Measurements from ENCODE around the gene STAT4.
A peak's percentile ranks its signal among the peaks of the same experiment; 100 is the strongest.

Gene STAT4

GRCh38 chr2:191150600-191151330 is at the start of gene STAT4 (continued):
- TF ChIP-seq ZBTB49 (tag by site-specific recombination; IDR thresholded peaks at IDR 0.05; ENCODE audit: low read depth) (no peak), PRDM10 (tag by site-specific recombination; IDR thresholded peaks at IDR 0.05) (peak; percentile 65; the same call in 1 of the 2 replicates), ZNF707 (tag by site-specific recombination; IDR thresholded peaks at IDR 0.05) (no peak), ZBTB21 (tag by site-specific recombination; IDR thresholded peaks at IDR 0.05) (0 out of 2 replicates have a peak, but pooled peaks have one; percentile 12), ZNF629 (tag by site-specific recombination; IDR thresholded peaks at IDR 0.05) (peak; percentile 39)

GRCh38 chr2:191199929-191200512 is 49.2 kb upstream of the STAT4 start:
- no peaks in the 10 kb centered on the region for H3K36me3 ChIP-seq (ENCODE audit: control insufficient read depth in 2 of 2, insufficient read depth in 1 of 2, low read length in 2 of 2)
- H3K9me3 ChIP-seq (ENCODE audit: control insufficient read depth, insufficient read depth, low read depth, low read length) = no peaks in the 10 kb centered on the region
- H3K4me1 ChIP-seq (ENCODE audit: control insufficient read depth, insufficient read depth, low read length) = no peaks in the 10 kb centered on the region
- CTCF ChIA-PET = no interaction called here
- H3K27ac ChIP-seq (ENCODE audit: extremely low read depth, low read depth, low read length) = no peak overlapping the region
- H3K4me3 ChIP-seq (ENCODE audit: low read depth, low read length) = no peak overlapping the region
- POLR2A ChIA-PET = no interaction called here
- TF ChIP-seq ZBTB44 (tag by site-specific recombination; IDR thresholded peaks at IDR 0.05) (no peak), ZNF580 (tag by site-specific recombination; IDR thresholded peaks at IDR 0.05) (no peak), ZBTB1 (tag by site-specific recombination; IDR thresholded peaks at IDR 0.05) (no peak), CTCF (tag by site-specific recombination; IDR thresholded peaks at IDR 0.05) (no peak), ZNF37A (tag by site-specific recombination; IDR thresholded peaks at IDR 0.05) (no peak), MEIS1 (CRISPR knock-in tag; IDR thresholded peaks at IDR 0.05; ENCODE audit: borderline replicate concordance) (no peak), PRDM2 (tag by site-specific recombination; IDR thresholded peaks at IDR 0.05; ENCODE audit: borderline replicate concordance) (no peak), ZNF529 (tag by site-specific recombination; IDR thresholded peaks at IDR 0.05; ENCODE audit: insufficient replicate concordance) (no peak), ZNF677 (tag by site-specific recombination; IDR thresholded peaks at IDR 0.05) (no peak), HOXC10 (CRISPR knock-in tag; IDR thresholded peaks at IDR 0.05) (no peak), MYNN (tag by site-specific recombination; IDR thresholded peaks at IDR 0.05; ENCODE audit: borderline replicate concordance) (no peak)

All from HEK293 (cell line).